ENCODE data around the gene KCTD2.
A peak's percentile ranks its signal among the peaks of the same experiment; 100 is the strongest.
"Not testable (repeated sequence)": the region's sequence is repeated elsewhere in the genome, so short reads cannot be mapped to it uniquely, and the experiment has no call there.

Gene KCTD2

DNA sequence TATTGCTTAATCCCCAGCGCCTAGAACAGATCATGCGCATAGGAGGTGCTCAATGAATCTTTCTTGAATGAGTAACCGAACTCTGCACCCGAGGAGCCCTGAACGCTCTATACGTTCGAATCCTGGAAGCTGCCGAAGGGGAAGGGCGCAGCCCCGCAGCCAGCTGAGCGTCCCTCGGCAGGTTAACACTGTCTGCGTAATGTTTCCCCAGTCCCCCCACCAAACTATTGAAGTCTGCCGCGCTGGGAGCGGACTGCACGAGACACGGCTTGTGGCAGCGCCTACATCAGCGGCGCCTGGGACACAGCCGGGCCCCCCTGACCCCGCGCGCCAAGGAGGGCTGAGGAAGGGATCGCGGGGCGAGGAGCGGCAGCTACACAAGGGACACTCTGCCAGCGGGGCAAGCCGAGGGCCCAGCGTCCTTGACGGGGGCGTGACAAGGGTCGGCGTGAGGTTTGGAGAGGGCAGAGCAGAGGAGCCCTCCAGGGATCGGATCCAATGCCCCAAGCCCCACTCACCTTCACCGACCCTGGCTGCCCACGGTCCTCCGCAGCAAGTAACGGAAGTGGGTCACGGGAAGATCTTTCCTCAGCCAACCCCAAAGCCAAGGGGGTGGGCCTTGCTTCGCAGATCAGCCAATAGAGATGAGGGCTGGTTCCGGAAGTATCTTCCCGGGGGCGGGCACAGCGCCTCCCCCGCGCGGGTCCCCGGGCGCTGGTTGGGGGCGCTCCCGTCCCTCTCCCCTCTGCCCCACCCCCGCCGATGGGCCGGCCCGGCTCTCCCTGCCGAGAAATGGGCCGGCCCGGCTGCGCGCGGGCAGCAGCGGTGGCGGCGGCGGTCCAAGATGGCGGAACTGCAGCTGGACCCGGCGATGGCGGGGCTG is at the start of gene KCTD2, which contains the start of gene ATP5PD:
Gene KCTD2, plus strand, starts transcription at position 819 of the 883 bp plus-strand sequence. Its CDS starts 26 bp downstream, at position 845.
Gene ATP5PD, minus strand, starts transcription at position 563 of the 883 bp plus-strand sequence. CDS start 4,319 bp downstream, outside the sequence.
- DNase-seq: peak; percentile 94

DNA sequence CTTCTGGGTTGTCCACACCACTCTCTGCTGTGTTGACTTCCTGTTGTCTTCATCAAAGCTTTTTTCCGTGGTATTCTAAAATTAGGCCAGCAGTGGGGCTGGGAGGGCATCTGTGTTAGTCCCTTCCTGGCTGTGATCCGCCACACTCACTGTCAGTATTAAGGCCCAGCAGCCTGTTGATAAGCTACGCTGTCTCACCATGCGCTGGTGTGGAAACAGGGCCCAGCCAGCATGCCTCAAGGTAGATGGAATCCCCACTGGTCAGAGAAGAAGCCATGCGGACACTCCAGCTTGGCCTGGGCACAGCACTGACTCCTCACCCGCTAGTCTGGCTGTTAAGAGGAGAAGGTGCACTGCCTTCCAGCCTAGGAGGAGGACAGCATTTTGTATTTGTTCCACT is 48.2 kb upstream of the KCTD2 start:
- DNase-seq: no peak

DNA sequence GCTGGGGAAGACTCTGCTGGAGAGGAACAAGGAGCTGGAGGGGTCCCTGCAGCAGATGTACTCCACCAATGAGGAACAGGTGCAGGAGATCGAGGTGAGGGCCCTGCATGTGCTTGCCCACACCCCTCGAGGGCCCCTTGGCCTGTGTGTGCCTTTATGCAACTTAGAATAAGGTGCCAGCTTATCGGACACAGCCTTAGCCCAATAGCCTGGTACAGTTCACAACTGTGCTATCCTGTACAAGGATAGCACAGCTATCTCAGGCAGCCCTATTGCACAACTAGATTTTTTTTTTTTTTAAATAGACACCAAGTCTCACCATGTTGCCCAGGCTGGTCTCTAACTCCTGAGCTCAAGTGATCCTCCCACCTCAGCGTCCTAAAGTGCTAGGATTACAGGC is 47.5 kb upstream of the KCTD2 start:
- DNase-seq: no peak

- no peak for DNase-seq
Measured at GRCh38 chr17:75001915-75002843, 44.8 kb upstream of the KCTD2 start.

- DNase-seq: no peak
Measured at GRCh38 chr17:75003070-75003956, 43.7 kb upstream of the KCTD2 start.

DNA sequence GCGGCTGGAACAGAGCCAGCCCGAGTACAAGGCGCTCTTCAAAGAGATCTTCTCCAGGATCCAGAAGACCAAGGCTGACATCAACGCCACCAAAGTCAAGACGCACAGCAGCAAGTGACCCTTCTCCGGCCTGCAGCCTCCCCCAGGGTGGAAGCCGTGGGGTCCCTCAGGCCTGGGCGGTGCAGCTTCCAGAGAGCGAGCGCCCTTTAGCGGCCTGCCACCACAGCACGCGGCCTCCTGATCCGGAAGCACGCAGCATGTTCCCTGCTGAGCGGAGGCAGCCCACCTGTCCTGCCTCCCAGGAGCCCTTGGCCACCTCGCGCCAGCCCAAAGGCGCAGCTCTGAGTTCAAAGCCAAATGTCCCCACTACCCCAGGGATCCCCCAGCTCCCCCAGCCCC is 43.1 kb upstream of the KCTD2 start:
- DNase-seq: no peak

DNA sequence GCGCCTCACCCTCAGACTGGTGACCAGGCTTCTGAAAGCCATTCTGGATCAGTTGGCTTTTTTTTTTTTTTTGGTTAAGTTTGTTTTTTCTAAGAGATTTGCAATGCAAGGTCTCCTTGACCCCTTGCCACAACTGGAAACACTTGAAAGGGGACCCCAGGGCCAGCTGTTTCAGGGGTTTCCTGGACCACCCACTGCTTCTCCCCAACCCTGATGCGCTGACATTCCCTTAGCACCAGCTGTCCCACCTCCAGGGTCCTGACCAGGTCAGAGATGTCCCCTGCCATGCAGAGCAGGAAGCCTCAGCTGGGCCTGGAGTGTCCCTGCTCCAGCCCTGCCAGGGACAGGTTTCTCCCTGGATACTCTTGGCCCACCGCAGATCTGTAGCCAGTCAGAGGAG is 42.7 kb upstream of the KCTD2 start:
- no peak for DNase-seq

- no peak for DNase-seq
Measured at GRCh38 chr17:75005291-75005690, 41.7 kb upstream of the KCTD2 start.

DNA sequence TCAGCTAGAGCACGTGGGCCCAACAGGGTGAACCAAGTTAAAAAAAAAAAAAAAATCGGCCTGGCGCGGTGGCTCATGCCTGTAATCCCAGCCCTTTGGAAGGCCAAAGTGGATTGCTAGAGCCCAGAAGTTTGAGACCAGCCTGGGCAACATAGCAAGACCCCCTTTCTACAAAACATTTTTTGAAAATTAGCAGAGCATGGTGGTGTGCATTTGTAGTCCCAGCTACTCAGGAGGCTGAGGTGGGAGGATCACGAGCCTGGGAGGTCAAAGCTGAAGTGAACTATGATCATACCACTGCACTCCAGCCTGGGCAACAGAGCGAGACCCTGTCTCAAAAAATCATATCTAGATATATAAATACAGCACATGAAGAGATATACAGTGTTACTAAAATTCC is 40.9 kb upstream of the KCTD2 start:
- not testable (repeated sequence) for DNase-seq

DNA sequence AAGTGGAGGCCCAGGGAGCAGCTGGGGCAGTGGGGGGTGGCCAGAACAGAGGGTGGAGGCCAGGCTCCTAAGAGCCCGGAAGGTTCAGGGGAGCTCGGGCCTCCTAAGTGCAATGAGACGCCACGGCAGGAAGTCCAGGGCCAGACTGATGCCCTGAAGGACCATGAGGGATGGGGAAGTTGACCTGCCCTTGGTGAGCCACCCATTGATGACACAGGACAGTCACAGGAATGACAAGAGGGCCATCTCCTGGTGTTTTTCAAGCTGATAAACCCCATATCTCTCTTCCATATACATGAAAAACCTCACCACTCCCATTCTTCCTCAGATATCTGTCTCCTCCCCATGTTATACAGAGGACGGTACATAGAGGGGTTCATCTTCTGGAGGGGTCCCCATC is 40.4 kb upstream of the KCTD2 start:
- no peak for DNase-seq

DNA sequence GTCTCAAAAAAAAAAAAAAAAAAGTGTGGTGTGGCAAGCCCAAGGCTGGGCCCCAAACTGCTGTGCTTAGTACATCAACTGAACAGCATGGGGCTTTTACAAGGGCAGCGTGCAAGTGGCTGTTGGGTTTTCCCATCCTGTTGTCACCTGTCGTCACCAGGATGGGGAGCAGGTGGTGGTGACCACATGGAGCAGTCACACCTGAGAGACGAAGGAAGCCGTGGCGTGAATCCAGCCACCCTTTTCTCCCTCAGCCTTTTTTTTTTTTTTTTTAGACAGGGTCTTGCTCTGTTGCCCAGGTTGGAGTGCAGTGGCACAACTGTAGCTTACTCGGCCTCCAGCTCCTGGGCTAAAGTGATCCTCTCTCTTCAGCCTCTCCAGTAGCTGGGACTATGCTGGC is 38.7 kb upstream of the KCTD2 start:
- no peak for DNase-seq

DNA sequence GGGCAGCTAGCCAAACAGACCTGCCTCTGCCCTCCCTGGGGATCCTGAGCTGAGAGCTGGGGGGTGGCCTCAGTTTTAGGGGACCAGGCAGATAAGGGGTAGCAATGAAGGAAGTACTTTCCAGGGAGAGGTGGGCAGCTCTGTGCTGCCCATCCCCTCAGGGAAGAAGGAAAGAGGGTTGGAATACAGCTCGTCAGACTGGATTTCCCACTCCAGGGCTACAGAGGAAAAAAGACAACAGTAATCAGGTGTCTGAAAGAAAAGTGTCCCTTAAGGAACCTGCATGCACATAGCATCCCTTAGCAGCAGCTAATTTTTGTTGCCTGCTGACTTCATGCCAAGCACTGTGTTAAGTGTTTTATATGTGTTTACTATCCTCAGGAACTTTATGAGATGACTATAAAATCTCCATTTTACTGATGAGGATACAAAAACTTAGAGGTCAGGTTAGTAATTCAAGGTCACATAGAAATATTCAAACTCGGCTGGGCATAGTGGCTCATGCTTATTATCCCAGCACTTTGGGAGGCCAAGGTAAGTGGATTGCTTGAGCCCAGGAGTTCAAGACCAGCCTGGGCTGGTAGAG is 37.8 kb upstream of the KCTD2 start:
- DNase-seq: no peak

GRCh38 chr17:75010683-75011400 is 36.2 kb upstream of the KCTD2 start:
- DNase-seq: no peak

- no peak for DNase-seq
Measured at GRCh38 chr17:75011401-75012095, 35.5 kb upstream of the KCTD2 start.

- no peak for DNase-seq
Measured at GRCh38 chr17:75012096-75012345, 35.0 kb upstream of the KCTD2 start.

DNA sequence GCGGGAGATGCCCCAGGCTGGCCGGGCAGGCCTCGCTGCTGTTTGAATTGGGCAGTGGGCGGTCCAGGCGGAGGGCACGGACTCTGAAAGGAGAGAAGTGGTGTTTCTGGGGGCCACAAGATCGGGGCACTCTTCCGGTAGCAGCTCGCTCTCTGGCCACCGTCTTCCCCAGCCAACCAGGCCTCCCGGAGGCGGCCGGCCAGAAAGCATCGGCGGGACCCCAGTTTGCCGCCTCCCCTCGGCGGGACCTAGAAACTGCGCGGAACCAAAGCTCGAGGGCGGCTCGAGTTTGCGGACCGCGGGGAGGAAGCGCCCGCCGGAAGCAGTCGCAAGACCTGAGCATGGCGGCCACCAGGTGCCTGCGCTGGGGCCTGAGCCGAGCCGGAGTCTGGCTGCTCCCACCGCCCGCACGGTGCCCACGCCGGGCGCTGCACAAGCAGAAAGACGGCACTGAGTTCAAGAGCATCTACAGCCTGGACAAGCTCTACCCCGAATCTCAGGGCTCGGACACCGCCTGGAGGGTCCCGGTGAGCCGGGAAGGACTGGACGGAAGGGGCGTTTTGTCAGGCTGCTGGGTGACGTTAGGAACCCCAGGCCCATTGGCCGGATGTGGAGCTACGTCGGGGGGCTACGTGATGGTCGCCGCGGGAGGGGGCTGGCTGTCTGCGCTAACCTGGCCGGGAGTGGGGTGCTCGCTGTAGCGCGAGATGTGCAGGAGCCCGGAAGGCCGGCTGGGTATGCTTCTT is 34.5 kb upstream of the KCTD2 start, which contains the start of gene MRPL58:
Gene MRPL58, plus strand, starts transcription at position 325 of the 746 bp plus-strand sequence. Its CDS starts 17 bp downstream, at position 342.
- peak; percentile 77 for DNase-seq

DNA sequence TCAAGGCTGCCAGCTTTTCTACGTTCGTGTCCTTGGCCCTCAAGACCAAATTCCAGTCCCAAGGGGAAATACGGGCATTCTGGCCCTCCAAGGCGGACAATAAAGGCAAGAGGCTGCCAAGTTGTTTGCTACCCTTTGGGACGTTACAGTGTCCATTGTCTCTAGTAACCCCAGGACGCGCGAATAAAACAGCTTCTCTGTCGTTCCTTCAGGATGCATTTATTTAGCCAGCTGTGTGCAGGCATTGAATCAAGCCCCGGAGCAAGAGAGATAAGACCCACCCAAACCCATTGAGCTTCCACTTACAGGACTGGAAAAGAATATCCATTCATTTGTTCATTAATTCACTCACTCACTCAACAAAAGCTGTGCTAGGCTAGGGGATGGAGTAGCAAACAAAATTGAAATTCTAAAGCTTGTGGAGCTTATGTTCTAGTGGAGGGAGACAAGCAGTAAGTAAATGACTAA is 33.9 kb upstream of the KCTD2 start:
- DNase-seq: no peak

DNA sequence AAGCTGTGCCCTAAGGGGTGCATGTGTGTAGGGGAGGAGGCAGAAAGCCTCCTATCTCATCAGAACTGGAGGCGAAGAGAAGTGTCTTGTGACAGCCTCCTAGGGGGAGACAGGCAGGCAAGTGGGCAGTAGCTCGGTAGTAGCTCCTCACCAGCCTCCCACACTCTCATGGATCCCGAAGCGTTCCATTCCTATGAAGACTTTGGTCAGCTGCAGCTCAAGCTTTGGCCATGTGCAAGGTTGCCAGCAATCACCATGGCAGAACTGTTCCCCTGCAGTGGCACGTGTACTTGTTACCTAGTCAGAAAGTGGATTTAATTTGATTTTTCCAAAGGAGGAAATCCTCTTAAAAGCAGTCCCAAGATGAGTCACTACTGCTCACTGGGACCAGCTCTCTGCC is 27.9 kb upstream of the KCTD2 start:
- DNase-seq: no peak

- no peak for DNase-seq
Measured at GRCh38 chr17:75019710-75020109, 27.3 kb upstream of the KCTD2 start.
